T-cell (primary cell): ENCODE results near the gene ST8SIA5. TPM values are rescaled to one million over a fixed set of nuclear protein-coding genes. Genes with fewer than 3 reads are reported as not detected.

Source experiments
- ATAC-seq, 4 experiments: fragments of 200-7000 bp in 3 of 4; fragments of 150-1000 bp in 1 of 4; cut with Tn5 transposase; replicated peaks in 1 of 4; 1 replicate in 3 of 4; 2 replicates in 1 of 4; pipeline ENCODE4 v1.10.0; 2021; ENCODE audit warnings: moderate library complexity in 3 of 4, mild to moderate bottlenecking in 2 of 4, moderate number of reproducible peaks in 1 of 4
- CTCF ChIA-PET, 2 donors: fragments of 300-600 bp; sonication (Branson Sonifier 250); formaldehyde crosslinking; loops; one replicate each; lab custom pipeline; 2022; ENCODE audit warnings: antibody characterized with exemption in 2 of 2; lab: Charles Lee
- POLR2A ChIA-PET, 2 donors: fragments of 300-600 bp; sonication (Branson Sonifier 250); formaldehyde crosslinking; loops; one replicate each; lab custom pipeline; 2022; ENCODE audit warnings: antibody characterized with exemption in 2 of 2; lab: Charles Lee
- DNase-seq, 35 experiments: peaks; one replicate each; pipeline versions ENCODE4 v3.0.0 to v3.0.0-alpha.2; 2013 to 2023
- H3K27ac ChIP-seq: one replicate; pipeline ENCODE4 v1.5.1; 2013; ENCODE audit warnings: low read length
- H3K27me3 ChIP-seq, 2 experiments: replicated peaks in 1 of 2; 1 replicate in 1 of 2; 2 replicates in 1 of 2; pipeline versions ENCODE4 v1.6.1 to v1.7.0; 2013; ENCODE audit warnings: low read length in 1 of 2, mixed read lengths in 1 of 2; ENCODE audit not compliant: control insufficient read depth in 2 of 2, insufficient read depth in 2 of 2; ENCODE audit errors: extremely low read depth in 1 of 2
- H3K36me3 ChIP-seq, 2 donors: 1 replicate in 1 of 2; 2 replicates in 1 of 2; pipeline versions ENCODE4 v1.6.1 to v1.7.0; 2013; ENCODE audit warnings: low read length in 1 of 2; ENCODE audit not compliant: control insufficient read depth in 2 of 2, insufficient read depth in 1 of 2; ENCODE audit errors: extremely low read depth in 1 of 2
- H3K4me1 ChIP-seq, 2 experiments: 1 replicate in 1 of 2; 2 replicates in 1 of 2; pipeline versions ENCODE4 v1.6.1 to v1.7.0; 2013; ENCODE audit warnings: low read length in 2 of 2, mixed read lengths in 1 of 2; ENCODE audit not compliant: insufficient read depth in 2 of 2, control insufficient read depth in 1 of 2; ENCODE audit errors: extremely low read depth in 1 of 2
- H3K4me3 ChIP-seq, 2 donors: 1 replicate in 1 of 2; 2 replicates in 1 of 2; pipeline versions ENCODE4 v1.5.1 to v1.7.0; 2013; ENCODE audit warnings: mild to moderate bottlenecking in 2 of 2, low read length in 1 of 2, moderate library complexity in 1 of 2; ENCODE audit not compliant: control insufficient read depth in 1 of 2; ENCODE audit errors: extremely low read depth in 1 of 2
- H3K9me3 ChIP-seq: 2 replicates; pipeline ENCODE4 v1.7.0; 2013
- H3K27ac Mint-ChIP-seq, 2 donors: one replicate each; pipeline ENCODE4 v1.8.0; 2020 to 2021; ENCODE audit warnings: mild to moderate bottlenecking in 2 of 2, mixed read lengths in 2 of 2
- H3K27me3 Mint-ChIP-seq, 2 donors: one replicate each; pipeline ENCODE4 v1.8.0; 2021 to 2022; ENCODE audit warnings: mixed read lengths in 2 of 2
- H3K36me3 Mint-ChIP-seq: one replicate; pipeline ENCODE4 v1.8.0; 2021; ENCODE audit warnings: mixed read lengths
- H3K4me1 Mint-ChIP-seq, 3 donors: one replicate each; pipeline ENCODE4 v1.8.0; 2020 to 2022; ENCODE audit warnings: mixed read lengths in 3 of 3, mild to moderate bottlenecking in 1 of 3
- H3K4me3 Mint-ChIP-seq, 3 donors: one replicate each; pipeline ENCODE4 v1.8.0; 2020 to 2022; ENCODE audit warnings: mild to moderate bottlenecking in 3 of 3, mixed read lengths in 3 of 3, moderate library complexity in 3 of 3
- H3K9me3 Mint-ChIP-seq, 3 donors: one replicate each; pipeline ENCODE4 v1.8.0; 2020 to 2022; ENCODE audit warnings: mixed read lengths in 3 of 3
- WGBS: methylation state at CpG from one replicate; pipeline ENCODE4 v1.1.5; 2013; ENCODE audit warnings: missing lambda C conversion rate; ENCODE audit not compliant: insufficient coverage; 5-methylcytosine and 5-hydroxymethylcytosine counted together
- total RNA-seq, 35 experiments: library from RNA in 6 of 35; stranded (reverse) in 6 of 35; fragments of 120-200 nt in 1 of 35; gene quantifications; one replicate each; pipeline versions ENCODE4 v1.2.1 to v1.2.4 and lab custom pipeline; 2013 to 2026

The ST8SIA5 gene
- total RNA-seq, 5 donors from 2014 or later (not counting 1 experiment from before 2014, with no cell fraction given): 0.09 to 0.28 TPM; not detected in 3

DNA sequence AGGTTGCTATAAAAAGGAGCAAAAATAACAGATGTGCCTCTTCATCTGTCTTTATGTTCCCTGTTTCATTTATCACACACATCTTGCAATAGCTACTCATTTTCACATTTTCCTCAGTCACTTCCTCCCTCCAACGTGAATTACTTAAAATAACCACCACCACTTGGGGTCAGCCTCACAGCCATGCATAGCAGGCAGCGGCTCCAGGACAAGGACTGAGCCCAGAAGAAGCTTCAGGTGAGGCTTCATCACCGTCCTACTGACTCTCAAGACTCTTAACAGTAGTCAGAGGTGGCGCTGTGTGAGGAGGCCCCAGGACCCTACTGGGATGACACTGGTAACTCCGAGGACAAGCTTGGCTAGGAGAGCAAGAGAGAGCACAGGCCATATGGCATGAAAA lies 15.5 kb upstream of the ST8SIA5 start:
- Mint-ChIP-seq H3K4me3 (no peak overlapping the region), H3K36me3 (no peaks in the 10 kb centered on the region), H3K9me3 (no peaks in the 10 kb centered on the region), H3K27me3 (peaks cover 6 to 9% of the 10 kb centered on the region in 2 donors), H3K27ac (no peak overlapping the region), H3K4me1 (no peaks in the 10 kb centered on the region)
- H3K4me3 ChIP-seq: no peak overlapping the region
- peaks cover 0 to 16% of the 10 kb centered on the region in 2 experiments for H3K27me3 ChIP-seq
- no peak overlapping the region for H3K27ac ChIP-seq
- H3K36me3 ChIP-seq: no peaks in the 10 kb centered on the region
- DNase-seq (no peak), ATAC-seq (no peak)
- no peaks in the 10 kb centered on the region for H3K9me3 ChIP-seq
- CTCF ChIA-PET: no interaction called here
- WGBS: 45% methylated on average over 4 of the region's 5 CpGs
- POLR2A ChIA-PET: no interaction called here
- H3K4me1 ChIP-seq: no peaks in the 10 kb centered on the region

- WGBS: 85% methylated on average over 2 of the region's 3 CpGs
- ChIA-PET CTCF (no interaction called here), POLR2A (no interaction called here)
- H3K27ac ChIP-seq: no peak overlapping the region
- Mint-ChIP-seq H3K4me1 (no peaks in the 10 kb centered on the region), H3K27me3 (peaks cover 6 to 9% of the 10 kb centered on the region in 2 donors), H3K9me3 (no peaks in the 10 kb centered on the region), H3K36me3 (no peaks in the 10 kb centered on the region), H3K27ac (no peak overlapping the region), H3K4me3 (no peak overlapping the region)
- no peak overlapping the region for H3K4me3 ChIP-seq
- ATAC-seq (no peak), DNase-seq (no peak)
- no peaks in the 10 kb centered on the region for H3K36me3 ChIP-seq
- H3K9me3 ChIP-seq: no peaks in the 10 kb centered on the region
- peaks cover 0 to 16% of the 10 kb centered on the region in 2 experiments for H3K27me3 ChIP-seq
- H3K4me1 ChIP-seq: no peaks in the 10 kb centered on the region
Observed at GRCh38 chr18:46771141-46771540, 14.3 kb upstream of the ST8SIA5 start.

DNA sequence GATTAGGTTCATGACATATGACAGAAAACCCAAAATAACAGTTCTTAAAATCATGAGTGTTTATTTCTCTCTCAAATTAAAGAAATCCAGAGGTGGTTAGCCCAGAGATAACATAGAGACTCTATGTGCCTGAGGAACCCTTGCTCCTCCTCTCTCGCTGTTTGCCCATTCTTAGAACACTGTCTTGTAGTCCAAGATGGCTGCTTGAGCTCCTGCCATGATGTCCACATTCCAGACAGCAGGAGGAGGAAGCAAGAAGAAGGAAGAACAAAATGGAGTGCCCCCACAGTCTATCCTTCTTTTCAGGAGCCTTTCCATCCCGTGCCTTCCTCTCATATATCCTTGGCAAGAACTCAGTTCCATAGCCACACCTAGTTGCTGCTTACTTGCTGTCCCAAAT lies 13.9 kb upstream of the ST8SIA5 start:
- ATAC-seq (no peak), DNase-seq (no peak)
- Mint-ChIP-seq H3K4me1 (no peaks in the 10 kb centered on the region), H3K9me3 (no peaks in the 10 kb centered on the region), H3K36me3 (no peaks in the 10 kb centered on the region), H3K27me3 (peaks cover 6 to 9% of the 10 kb centered on the region in 2 donors), H3K27ac (no peak overlapping the region), H3K4me3 (no peak overlapping the region)
- POLR2A ChIA-PET: no interaction called here
- Histone ChIP-seq H3K9me3 (no peaks in the 10 kb centered on the region), H3K36me3 (no peaks in the 10 kb centered on the region), H3K27ac (no peak overlapping the region), H3K4me3 (no peak overlapping the region), H3K4me1 (no peaks in the 10 kb centered on the region), H3K27me3 (peaks cover 0 to 16% of the 10 kb centered on the region in 2 experiments)
- CTCF ChIA-PET: no interaction called here
- no CpG with 5 or more reads among the region's 2 CpGs for WGBS

DNA sequence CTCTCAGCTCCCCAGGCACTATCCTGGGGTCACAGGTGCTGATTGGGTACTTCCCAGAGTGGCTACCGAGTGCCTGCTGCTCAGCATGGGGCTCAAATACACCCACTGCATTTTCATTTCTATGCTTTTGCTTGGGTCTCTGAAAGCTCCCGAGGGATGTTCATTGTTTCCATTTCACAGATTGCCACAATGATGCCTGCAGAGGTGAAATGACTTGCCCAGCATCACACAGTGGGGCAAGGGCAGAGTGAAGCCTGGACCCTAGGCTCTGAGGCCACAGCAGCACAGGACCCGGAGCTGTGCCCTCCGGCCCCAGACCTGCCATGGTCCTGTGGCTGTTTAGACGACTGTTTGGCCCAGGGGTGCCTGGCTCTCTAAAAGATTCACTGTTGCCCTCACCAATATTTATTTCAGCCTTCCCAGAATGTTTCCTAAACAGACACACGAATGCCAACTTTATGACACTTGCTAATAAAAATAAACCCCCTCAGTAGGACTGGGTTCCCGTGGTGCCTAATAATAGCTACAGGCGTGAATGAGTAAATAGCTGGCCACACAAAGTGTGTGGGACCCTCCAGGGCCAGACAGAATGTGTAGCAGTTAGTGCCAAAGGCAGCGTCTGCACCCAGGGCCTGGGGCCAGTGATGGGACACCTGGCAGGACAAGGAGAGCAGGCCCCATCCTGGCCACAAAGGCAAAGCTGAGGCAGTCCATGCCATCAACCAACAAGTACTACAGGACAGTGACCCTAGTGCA lies 11.5 kb upstream of the ST8SIA5 start:
- H3K4me1 Mint-ChIP-seq: no peaks in the 10 kb centered on the region
- DNase-seq: no peak
- H3K4me3 Mint-ChIP-seq: no peak overlapping the region
- 60% methylated on average over 7 of the region's 9 CpGs for WGBS
- H3K27ac ChIP-seq: no peak overlapping the region
- CTCF ChIA-PET: no interaction called here
- H3K36me3 ChIP-seq: no peaks in the 10 kb centered on the region
- H3K9me3 ChIP-seq: no peaks in the 10 kb centered on the region
- H3K27me3 ChIP-seq: peaks cover 0 to 16% of the 10 kb centered on the region in 2 experiments
- no peaks in the 10 kb centered on the region for H3K36me3 Mint-ChIP-seq
- H3K27me3 Mint-ChIP-seq: peaks cover 19 to 25% of the 10 kb centered on the region in 2 donors
- no peaks in the 10 kb centered on the region for H3K9me3 Mint-ChIP-seq
- no peaks in the 10 kb centered on the region for H3K4me1 ChIP-seq
- H3K4me3 ChIP-seq: no peak overlapping the region
- no peak for ATAC-seq
- H3K27ac Mint-ChIP-seq: no peak overlapping the region
- POLR2A ChIA-PET: no interaction called here

DNA sequence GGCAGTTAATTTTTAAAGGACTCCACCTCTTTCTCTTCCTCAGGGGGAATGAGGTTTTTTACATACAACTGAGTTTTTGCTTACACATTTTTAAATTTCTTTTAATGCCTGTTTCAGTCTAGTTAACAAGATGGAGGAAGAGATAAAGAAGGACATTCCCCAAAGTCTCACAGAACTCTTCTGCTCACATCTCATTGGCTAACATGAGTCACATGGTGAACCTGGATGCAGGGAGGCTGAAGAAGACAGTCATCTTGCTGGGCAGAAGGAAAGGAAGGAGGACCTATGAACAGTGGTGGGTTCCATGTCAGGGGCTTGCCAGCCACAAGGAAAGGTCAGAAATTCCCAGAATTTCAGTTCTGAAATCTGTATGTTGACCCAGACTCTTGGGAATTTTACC lies 10.4 kb upstream of the ST8SIA5 start:
- Mint-ChIP-seq H3K4me1 (no peaks in the 10 kb centered on the region), H3K9me3 (no peaks in the 10 kb centered on the region), H3K27me3 (peaks cover 24 to 36% of the 10 kb centered on the region in 2 donors), H3K36me3 (no peaks in the 10 kb centered on the region), H3K27ac (no peak overlapping the region), H3K4me3 (no peak overlapping the region)
- Histone ChIP-seq H3K27me3 (peaks cover 0 to 16% of the 10 kb centered on the region in 2 experiments), H3K36me3 (no peaks in the 10 kb centered on the region), H3K4me1 (no peaks in the 10 kb centered on the region), H3K9me3 (no peaks in the 10 kb centered on the region), H3K27ac (no peak overlapping the region), H3K4me3 (no peak overlapping the region)
- CTCF ChIA-PET: no interaction called here
- DNase-seq: no peak
- POLR2A ChIA-PET: no interaction called here
- no peak for ATAC-seq

GRCh38 chr18:46764586-46764985 lies 7.7 kb upstream of the ST8SIA5 start:
- POLR2A ChIA-PET: no interaction called here
- H3K4me3 ChIP-seq: no peak overlapping the region

More at GRCh38 chr18:46764586-46764985, 7.7 kb upstream of the ST8SIA5 start:
- H3K36me3 ChIP-seq: no peaks in the 10 kb centered on the region
- Mint-ChIP-seq H3K36me3 (no peaks in the 10 kb centered on the region), H3K4me1 (no peaks in the 10 kb centered on the region), H3K9me3 (no peaks in the 10 kb centered on the region), H3K27me3 (peaks cover 30 to 51% of the 10 kb centered on the region in 2 donors), H3K27ac (no peak overlapping the region), H3K4me3 (no peak overlapping the region)
- H3K4me1 ChIP-seq: no peaks in the 10 kb centered on the region
- peaks cover 7 to 14% of the 10 kb centered on the region in 2 experiments for H3K27me3 ChIP-seq
- CTCF ChIA-PET: no interaction called here
- ATAC-seq (no peak), DNase-seq (no peak)
- no CpG with 5 or more reads among the region's 2 CpGs for WGBS
- H3K9me3 ChIP-seq: no peaks in the 10 kb centered on the region
- no peak overlapping the region for H3K27ac ChIP-seq
